ENCODE results near the gene NUDT19. TPM values are rescaled to one million over a fixed set of nuclear protein-coding genes. Genes with fewer than 3 reads are reported as not detected.
A peak's percentile ranks its signal among the peaks of the same experiment; 100 is the strongest.

Gene NUDT19
- total and polyA plus RNA-seq, 9 of the 15 experiments (the other 6 are each of a cell fraction or from before 2014, with no cell fraction given): 9.6 to 38.6 (median 14.4) TPM

DNA sequence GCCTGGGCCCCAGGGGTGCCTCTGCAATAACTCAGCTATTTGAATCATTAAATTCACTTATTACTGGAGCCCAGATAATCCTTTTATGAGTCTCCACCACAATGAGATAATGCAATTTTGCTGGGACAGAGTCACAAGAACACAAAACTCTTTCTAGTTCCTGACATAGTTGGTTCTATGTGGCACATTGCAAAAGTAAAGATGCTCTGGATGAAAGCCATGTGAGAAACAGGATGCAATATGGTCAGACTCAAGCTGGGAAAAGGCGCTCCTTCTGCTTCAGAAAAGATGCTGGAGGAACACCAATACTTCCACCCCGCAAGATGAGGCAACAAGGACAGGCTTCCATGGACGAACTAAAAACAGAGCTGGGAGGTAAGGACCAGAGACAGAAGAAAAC lies 22.3 kb upstream of the NUDT19 start:
- intact Hi-C loops (cut with micrococcal nuclease) (no loop called here), in situ Hi-C loops (cut with MboI) (no loop called here)
- ATAC-seq: no peak
- Histone ChIP-seq H3K27me3 (ENCODE audit: control insufficient read depth in 2 of 2, insufficient read depth in 2 of 2, low read length in 2 of 2) (no peaks in the 10 kb centered on the region), H3K27ac (ENCODE audit: extremely low read depth, low read depth, low read length) (peak overlapping the region; percentile 31; the same call in 1 of the 3 replicates), H3K4me2 (ENCODE audit: insufficient read depth, low read length) (no peak overlapping the region), H3K9ac (ENCODE audit: insufficient read depth in 1 of 2, low read depth in 2 of 2, low read length in 2 of 2) (0 out of 4 replicates have a peak overlapping the region, but pooled peaks of 1 of the 2 experiments have one; percentile 1), H3K79me2 (ENCODE audit: control insufficient read depth, insufficient read depth, low read length) (peaks cover 96% of the 10 kb centered on the region), H3K4me1 (replicated peaks in 1 of 2; ENCODE audit: control insufficient read depth in 2 of 2, insufficient read depth in 2 of 2, low read length in 2 of 2) (peaks cover 50 to 57% of the 10 kb centered on the region in 2 experiments), H3K9me1 (ENCODE audit: control insufficient read depth, insufficient read depth, low read length) (peaks cover 5% of the 10 kb centered on the region), H2AFZ (ENCODE audit: low read depth, low read length) (no peak overlapping the region), H4K20me1 (replicated peaks; ENCODE audit: control insufficient read depth, insufficient read depth, low read length) (peaks cover 2% of the 10 kb centered on the region; the same call in 1 of the 2 replicates), H3K9me3 (replicated peaks; ENCODE audit: control insufficient read depth, insufficient read depth, low read depth, low read length) (no peaks in the 10 kb centered on the region), H3K36me3 (ENCODE audit: control insufficient read depth, insufficient read depth, low read length) (peaks cover 47% of the 10 kb centered on the region), H3K4me3 (no peak overlapping the region)
- WGBS (ENCODE audit: insufficient coverage, low coverage, missing lambda C conversion rate): 72% methylated on average over 3 of the region's 3 CpGs
- DNase-seq (ENCODE audit: extremely low read depth in 1 of 4, low spot score in 3 of 4): no peak
- FAIRE-seq: no peak
- ChIA-PET POLR2A (no interaction called here), CTCF (ENCODE audit: low intra/inter-chr PET ratio) (no interaction called here)
- TF ChIP-seq RBM25 (IDR thresholded peaks at IDR 0.05; ENCODE audit: low read depth, low read length, severe bottlenecking): no peak
- TF ChIP-seq, protein P1, sequence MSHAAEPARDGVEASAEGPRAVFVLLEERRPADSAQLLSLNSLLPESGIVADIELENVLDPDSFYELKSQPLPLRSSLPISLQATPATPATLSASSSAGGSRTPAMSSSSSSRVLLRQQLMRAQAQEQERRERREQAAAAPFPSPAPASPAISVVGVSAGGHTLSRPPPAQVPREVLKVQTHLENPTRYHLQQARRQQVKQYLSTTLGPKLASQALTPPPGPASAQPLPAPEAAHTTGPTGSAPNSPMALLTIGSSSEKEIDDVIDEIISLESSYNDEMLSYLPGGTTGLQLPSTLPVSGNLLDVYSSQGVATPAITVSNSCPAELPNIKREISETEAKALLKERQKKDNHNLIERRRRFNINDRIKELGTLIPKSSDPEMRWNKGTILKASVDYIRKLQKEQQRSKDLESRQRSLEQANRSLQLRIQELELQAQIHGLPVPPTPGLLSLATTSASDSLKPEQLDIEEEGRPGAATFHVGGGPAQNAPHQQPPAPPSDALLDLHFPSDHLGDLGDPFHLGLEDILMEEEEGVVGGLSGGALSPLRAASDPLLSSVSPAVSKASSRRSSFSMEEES (CRISPR knock-in tag; IDR thresholded peaks at IDR 0.05): no peak
- TF ChIP-seq, protein P2, sequence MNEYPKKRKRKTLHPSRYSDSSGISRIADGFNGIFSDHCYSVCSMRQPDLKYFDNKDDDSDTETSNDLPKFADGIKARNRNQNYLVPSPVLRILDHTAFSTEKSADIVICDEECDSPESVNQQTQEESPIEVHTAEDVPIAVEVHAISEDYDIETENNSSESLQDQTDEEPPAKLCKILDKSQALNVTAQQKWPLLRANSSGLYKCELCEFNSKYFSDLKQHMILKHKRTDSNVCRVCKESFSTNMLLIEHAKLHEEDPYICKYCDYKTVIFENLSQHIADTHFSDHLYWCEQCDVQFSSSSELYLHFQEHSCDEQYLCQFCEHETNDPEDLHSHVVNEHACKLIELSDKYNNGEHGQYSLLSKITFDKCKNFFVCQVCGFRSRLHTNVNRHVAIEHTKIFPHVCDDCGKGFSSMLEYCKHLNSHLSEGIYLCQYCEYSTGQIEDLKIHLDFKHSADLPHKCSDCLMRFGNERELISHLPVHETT (CRISPR knock-in tag; conservative IDR thresholded peaks at IDR 0.05 in 1 of 2, IDR thresholded peaks at IDR 0.05 in 1 of 2): 0 out of 4 replicates have a peak, but pooled peaks of 1 of the 2 experiments have one; percentile 3
- no TSS peak for BruUV-seq (replicated peaks)

Data from K562 (cell line).